Esophagus muscularis mucosa (tissue), 4 donors: ENCODE results near the gene CISD2. TPM values are rescaled to one million over a fixed set of nuclear protein-coding genes. Genes with fewer than 3 reads are reported as not detected.

ENCODE experiments used
- DNase-seq: peaks from one replicate; pipeline ENCODE4 v3.0.0-alpha.2; 2017; ENCODE audit errors: extremely low spot score
- H3K27ac ChIP-seq, 4 donors: fragments of 200-600 bp; sonication (generic); replicated peaks in 1 of 4; 1 replicate in 3 of 4; 2 replicates in 1 of 4; pipeline ENCODE4 v1.5.1; 2016 to 2019; ENCODE audit warnings: mild to moderate bottlenecking in 1 of 4
- H3K27me3 ChIP-seq, 4 donors: fragments of 200-600 bp; sonication (generic); one replicate each; pipeline versions ENCODE4 v1.5.1 to v1.6.0; 2016 to 2019
- H3K36me3 ChIP-seq, 4 donors: fragments of 200-600 bp; sonication (generic); one replicate each; pipeline ENCODE4 v1.5.1; 2016 to 2019
- H3K4me1 ChIP-seq, 4 donors: fragments of 200-600 bp; sonication (generic); one replicate each; pipeline ENCODE4 v1.5.1; 2016 to 2019
- H3K4me3 ChIP-seq, 4 donors: fragments of 200-600 bp; sonication (generic); 1 replicate in 2 of 4; 2 replicates in 2 of 4; pipeline ENCODE4 v1.5.1; 2016 to 2019; ENCODE audit warnings: mild to moderate bottlenecking in 4 of 4, moderate library complexity in 1 of 4
- H3K9me3 ChIP-seq, 4 donors: fragments of 200-600 bp; sonication (generic); 1 replicate in 3 of 4; 2 replicates in 1 of 4; pipeline ENCODE4 v1.5.1; 2016 to 2019
- EP300 ChIP-seq: sonication (generic); formaldehyde crosslinking; IDR thresholded peaks from one replicate; pipeline ENCODE4 v1.6.1; 2017; ENCODE audit warnings: antibody characterized with exemption
- POLR2A ChIP-seq: fragments of 450-650 bp; IDR thresholded peaks from one replicate; pipeline ENCODE4 v1.6.1; 2017; ENCODE audit warnings: antibody characterized with exemption, moderate library complexity, mild to moderate bottlenecking, low read depth
- POLR2AphosphoS5 ChIP-seq, 2 donors: sonication (generic); formaldehyde crosslinking; IDR thresholded peaks; one replicate each; pipeline ENCODE4 v1.6.1; 2017; ENCODE audit warnings: antibody characterized with exemption in 2 of 2
- WGBS: methylation state at CpG from one replicate; pipeline ENCODE4 v1.1.5; 2018; 5-methylcytosine and 5-hydroxymethylcytosine counted together
- intact Hi-C: fragments of 100-400 bp; cut with DNase I; formaldehyde crosslinking; loops from one replicate; pipeline ENCODE4 v1.15.1; 2023
- total RNA-seq, 4 donors: library from RNA; depleted of rRNA; stranded (reverse); fragments of >200 nt; gene quantifications; one replicate each; pipeline versions ENCODE4 v1.1.0 to v1.2.1, GENCODE V29; 2016
- TF ChIP-seq, protein P1 (sequence below), 3 experiments: fragments of 200-600 bp in 2 of 3; fragments of 450-650 bp in 1 of 3; sonication (generic) in 2 of 3; IDR thresholded peaks; one replicate each; pipeline ENCODE4 v1.5.1; 2017 to 2019; ENCODE audit warnings: antibody characterized with exemption in 3 of 3, mild to moderate bottlenecking in 2 of 3, moderate library complexity in 1 of 3

The CISD2 gene
- total RNA-seq, 4 donors from 2014 or later, result 6.6 to 13.3 (median 10.3) TPM

DNA sequence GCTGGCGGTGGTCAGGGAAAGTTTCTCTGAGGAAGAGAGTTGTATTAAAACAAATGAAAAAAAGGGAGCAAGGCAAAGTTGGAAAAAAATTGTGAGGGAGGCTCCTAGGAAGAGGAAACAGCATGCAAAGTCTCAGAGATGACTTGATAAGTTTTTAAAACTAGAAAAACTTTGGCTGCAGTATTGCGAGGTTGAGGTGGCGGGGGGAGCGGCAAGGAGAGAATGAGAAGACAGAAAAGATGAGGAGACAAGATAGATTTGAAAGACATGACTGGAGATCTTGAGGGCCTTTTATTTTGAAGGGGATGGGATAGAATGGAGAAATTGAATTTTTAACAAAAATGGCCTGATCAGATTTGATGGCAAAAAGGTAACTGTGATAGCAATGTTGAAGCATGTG, 36.7 kb upstream of the CISD2 start:
- H3K9me3 ChIP-seq, result no peaks in the 10 kb centered on the region
- no peaks in the 10 kb centered on the region for H3K36me3 ChIP-seq
- H3K27me3 ChIP-seq, result no peaks in the 10 kb centered on the region
- H3K27ac ChIP-seq, result no peak overlapping the region
- no peak for DNase-seq
- peaks cover 0 to 14% (median 11%) of the 10 kb centered on the region in 4 donors for H3K4me1 ChIP-seq
- intact Hi-C loops, result no loop called here
- TF ChIP-seq EP300 (no peak), POLR2AphosphoS5 (IDR thresholded peaks at IDR 0.05) (no peak), POLR2A (no peak)
- TF ChIP-seq, protein P1, sequence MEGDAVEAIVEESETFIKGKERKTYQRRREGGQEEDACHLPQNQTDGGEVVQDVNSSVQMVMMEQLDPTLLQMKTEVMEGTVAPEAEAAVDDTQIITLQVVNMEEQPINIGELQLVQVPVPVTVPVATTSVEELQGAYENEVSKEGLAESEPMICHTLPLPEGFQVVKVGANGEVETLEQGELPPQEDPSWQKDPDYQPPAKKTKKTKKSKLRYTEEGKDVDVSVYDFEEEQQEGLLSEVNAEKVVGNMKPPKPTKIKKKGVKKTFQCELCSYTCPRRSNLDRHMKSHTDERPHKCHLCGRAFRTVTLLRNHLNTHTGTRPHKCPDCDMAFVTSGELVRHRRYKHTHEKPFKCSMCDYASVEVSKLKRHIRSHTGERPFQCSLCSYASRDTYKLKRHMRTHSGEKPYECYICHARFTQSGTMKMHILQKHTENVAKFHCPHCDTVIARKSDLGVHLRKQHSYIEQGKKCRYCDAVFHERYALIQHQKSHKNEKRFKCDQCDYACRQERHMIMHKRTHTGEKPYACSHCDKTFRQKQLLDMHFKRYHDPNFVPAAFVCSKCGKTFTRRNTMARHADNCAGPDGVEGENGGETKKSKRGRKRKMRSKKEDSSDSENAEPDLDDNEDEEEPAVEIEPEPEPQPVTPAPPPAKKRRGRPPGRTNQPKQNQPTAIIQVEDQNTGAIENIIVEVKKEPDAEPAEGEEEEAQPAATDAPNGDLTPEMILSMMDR (IDR thresholded peaks at IDR 0.05), result no peak
- H3K4me3 ChIP-seq, result no peak overlapping the region
- WGBS, result 93% methylated on average over 4 of the region's 4 CpGs

DNA sequence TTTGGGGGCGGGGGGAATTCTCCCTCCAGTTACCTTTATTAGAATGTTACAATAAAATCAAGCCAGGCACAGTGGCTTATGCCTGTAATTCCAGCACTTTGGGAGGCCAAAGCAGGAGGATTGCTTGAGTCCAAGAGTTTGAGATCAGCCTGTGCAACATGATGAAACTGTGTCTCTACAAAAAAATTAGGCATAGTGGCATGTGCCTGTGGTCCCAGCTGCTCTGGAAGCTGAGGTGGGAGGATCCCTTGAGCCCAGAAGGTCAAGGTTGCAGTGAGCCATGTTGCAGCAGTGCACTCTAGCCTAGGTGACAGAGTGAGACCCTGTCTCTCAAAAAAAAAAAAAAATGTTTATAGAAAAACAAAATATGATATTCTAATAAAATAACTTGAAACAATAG, 36.1 kb upstream of the CISD2 start:
- no peaks in the 10 kb centered on the region for H3K36me3 ChIP-seq
- no peaks in the 10 kb centered on the region for H3K9me3 ChIP-seq
- DNase-seq, result no peak
- peaks cover 0 to 14% (median 11%) of the 10 kb centered on the region in 4 donors for H3K4me1 ChIP-seq
- H3K27me3 ChIP-seq, result no peaks in the 10 kb centered on the region
- TF ChIP-seq EP300 (no peak), POLR2AphosphoS5 (IDR thresholded peaks at IDR 0.05) (no peak), POLR2A (no peak)
- TF ChIP-seq, protein P1 (IDR thresholded peaks at IDR 0.05), result no peak
- intact Hi-C loops, result no loop called here
- 92% methylated on average over 1 of the region's 1 CpG for whole genome bisulfite sequencing
- H3K27ac ChIP-seq, result no peak overlapping the region
- no peak overlapping the region for H3K4me3 ChIP-seq

DNA sequence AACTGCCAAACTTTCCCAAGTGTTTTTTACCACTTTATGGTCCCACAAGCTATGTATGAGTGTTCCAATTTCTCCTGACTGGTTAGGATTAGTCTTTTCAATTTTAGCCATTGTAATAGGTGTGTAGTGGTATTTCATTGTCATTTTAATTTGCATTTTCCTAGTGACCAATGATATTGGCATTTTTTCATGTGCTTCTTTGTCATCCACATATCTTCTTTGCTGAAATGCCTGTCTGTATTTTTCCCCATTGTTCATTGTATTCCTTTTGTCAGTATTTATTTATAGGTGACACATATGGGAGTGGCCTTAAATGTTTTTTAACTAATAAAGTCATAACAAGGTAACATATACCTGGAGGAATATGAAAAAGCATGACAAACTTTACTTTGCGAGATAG, 32.2 kb upstream of the CISD2 start:
- intact Hi-C loops, result no loop called here
- no peaks in the 10 kb centered on the region for H3K4me1 ChIP-seq
- no peaks in the 10 kb centered on the region for H3K27me3 ChIP-seq
- DNase-seq, result no peak
- TF ChIP-seq POLR2AphosphoS5 (IDR thresholded peaks at IDR 0.05) (no peak), EP300 (no peak), POLR2A (no peak)
- TF ChIP-seq, protein P1 (IDR thresholded peaks at IDR 0.05), result no peak
- H3K27ac ChIP-seq, result no peak overlapping the region
- H3K9me3 ChIP-seq, result no peaks in the 10 kb centered on the region
- WGBS, result 98% methylated on average over 1 of the region's 1 CpG
- H3K4me3 ChIP-seq, result no peak overlapping the region
- H3K36me3 ChIP-seq, result no peaks in the 10 kb centered on the region

DNA sequence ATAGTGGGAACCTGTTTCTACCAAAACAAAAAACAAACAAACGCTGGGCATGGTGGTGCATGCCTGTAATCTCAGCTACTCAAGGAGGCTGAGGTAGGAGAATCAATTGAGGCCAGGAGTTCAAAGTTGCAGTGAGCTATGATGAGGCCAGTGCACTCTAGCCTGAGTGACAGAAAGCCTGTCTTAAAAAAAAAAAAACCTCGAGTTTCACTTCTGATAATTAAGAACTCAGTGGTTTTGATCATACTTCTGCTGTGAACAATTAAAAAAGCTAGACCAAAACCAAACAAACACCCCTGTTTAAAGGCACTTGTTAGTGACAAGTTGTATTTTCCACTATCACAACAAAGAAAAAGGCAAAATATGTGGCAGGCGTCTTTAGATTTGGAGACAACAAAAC, 26.4 kb upstream of the CISD2 start:
- Histone ChIP-seq H3K9me3 (no peaks in the 10 kb centered on the region), H3K27ac (no peak overlapping the region), H3K36me3 (peaks cover 0 to 4% (median 0%) of the 10 kb centered on the region in 4 donors), H3K4me3 (no peak overlapping the region), H3K4me1 (no peaks in the 10 kb centered on the region), H3K27me3 (no peaks in the 10 kb centered on the region)
- TF ChIP-seq, protein P1 (IDR thresholded peaks at IDR 0.05), result no peak
- TF ChIP-seq EP300 (no peak), POLR2A (no peak), POLR2AphosphoS5 (IDR thresholded peaks at IDR 0.05) (no peak)
- intact Hi-C loops, result no loop called here
- 80% methylated on average over 3 of the region's 3 CpGs for WGBS
- no peak for DNase-seq

DNA sequence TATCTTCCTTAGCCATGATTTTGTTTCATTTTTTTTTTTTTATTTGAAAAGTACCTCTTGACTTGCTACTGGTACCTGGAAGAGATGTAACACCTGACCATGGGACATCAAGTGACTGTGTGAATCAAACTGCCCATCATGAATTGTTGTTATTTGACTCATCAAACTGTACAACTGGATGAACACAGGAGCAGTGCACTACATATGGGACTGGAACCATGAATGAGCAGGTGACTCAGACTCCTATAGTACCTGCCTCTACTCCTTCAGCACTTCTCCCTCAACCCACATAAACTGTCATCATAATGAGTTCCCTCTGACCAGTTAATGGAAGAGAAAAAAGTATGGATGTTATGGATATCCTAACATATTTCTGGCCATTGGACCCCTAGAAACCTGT, 25.5 kb upstream of the CISD2 start:
- no peaks in the 10 kb centered on the region for H3K4me1 ChIP-seq
- H3K4me3 ChIP-seq, result no peak overlapping the region
- intact Hi-C loops, result no loop called here
- H3K27me3 ChIP-seq, result no peaks in the 10 kb centered on the region
- H3K27ac ChIP-seq, result no peak overlapping the region
- no peaks in the 10 kb centered on the region for H3K9me3 ChIP-seq
- peaks cover 0 to 4% (median 0%) of the 10 kb centered on the region in 4 donors for H3K36me3 ChIP-seq
- TF ChIP-seq POLR2A (no peak), EP300 (no peak), POLR2AphosphoS5 (IDR thresholded peaks at IDR 0.05) (no peak)
- TF ChIP-seq, protein P1 (IDR thresholded peaks at IDR 0.05), result no peak
- DNase-seq, result no peak
